HG02840 (cell line): ENCODE results near the gene NTM.
"Not testable (repeated sequence)": the region's sequence is repeated elsewhere in the genome, so short reads cannot be mapped to it uniquely, and the experiment has no call there.

Source experiments
- ATAC-seq: cut with Tn5 transposase; IDR thresholded peaks from one replicate; pipeline ENCODE4 v1.9.1; 2021; ENCODE audit warnings: mild to moderate bottlenecking, moderate library complexity, moderate number of reproducible peaks; ENCODE audit not compliant: unreplicated experiment, low FRiP score

The NTM gene

DNA sequence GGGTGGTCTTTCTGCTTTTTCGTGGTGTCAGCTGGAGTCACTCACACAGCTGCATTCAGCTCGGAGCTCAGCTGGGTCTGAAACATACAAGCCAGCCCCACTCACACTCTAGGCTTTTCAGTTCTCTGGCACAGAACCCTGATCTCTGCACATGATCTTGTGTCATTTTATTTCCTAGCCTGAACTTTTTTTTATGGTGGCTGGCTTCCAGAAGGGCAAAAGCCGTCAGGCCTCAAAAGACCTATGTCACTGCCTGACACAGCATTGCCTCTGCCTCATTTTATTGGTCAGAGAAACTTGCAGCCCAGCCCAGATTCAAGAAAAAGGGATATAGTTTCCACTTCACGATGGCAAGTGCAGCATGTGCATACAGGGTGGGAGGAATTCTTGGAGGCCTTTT lies 117.8 kb downstream of the NTM start:
- no peak for ATAC-seq

- no peak for ATAC-seq
Measured at GRCh38 chr11:131491503-131491902, 121.1 kb downstream of the NTM start.

DNA sequence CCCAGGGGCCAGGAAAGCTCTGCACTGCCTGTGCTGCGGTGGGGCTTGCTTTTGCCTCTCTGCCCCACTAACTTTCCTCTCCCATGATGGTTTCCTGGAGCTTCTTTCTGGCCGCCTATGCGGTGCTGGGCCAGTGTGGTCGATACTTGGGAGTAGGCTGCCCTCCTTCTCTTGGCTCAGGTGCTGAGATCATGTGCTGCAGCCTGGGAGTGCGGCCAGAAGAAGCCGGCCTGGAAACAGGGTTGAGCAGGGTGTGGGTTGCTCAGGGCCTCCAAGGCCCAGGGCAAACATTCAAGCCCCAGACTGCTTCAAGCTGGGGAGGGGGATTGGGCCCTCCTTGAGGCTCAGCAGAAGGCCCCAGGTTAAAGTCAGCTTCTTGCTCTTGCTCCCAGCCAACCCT lies 125.0 kb downstream of the NTM start:
- no peak for ATAC-seq

- ATAC-seq = not testable (repeated sequence)
Measured at GRCh38 chr11:131497686-131498085, 127.3 kb downstream of the NTM start.

DNA sequence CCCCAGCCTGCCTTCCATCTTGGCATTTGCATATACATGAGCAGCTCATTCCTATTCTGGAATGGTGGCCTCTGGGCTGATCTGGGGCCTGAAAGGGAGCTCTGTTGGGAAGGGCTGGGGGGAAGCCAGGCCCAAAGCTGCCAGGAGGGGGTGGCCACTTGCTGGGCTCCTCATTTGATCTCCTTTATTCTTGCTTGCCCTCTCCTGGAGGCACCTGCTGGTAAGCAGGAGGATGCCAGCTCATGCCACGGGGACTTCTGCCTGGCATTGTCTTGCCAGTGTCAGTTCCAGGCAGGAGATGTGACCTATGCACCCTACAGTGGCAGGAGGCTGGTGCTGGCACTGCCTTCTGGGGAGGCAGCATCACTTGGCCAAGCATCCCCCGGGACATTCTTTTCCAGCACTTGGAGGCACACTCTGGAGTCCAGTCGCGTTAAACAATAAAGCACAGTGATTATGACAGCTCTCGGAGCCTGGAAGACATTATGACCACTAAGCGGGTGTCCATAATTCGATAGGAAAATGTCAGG lies 128.3 kb downstream of the NTM start:
- ATAC-seq = no peak

DNA sequence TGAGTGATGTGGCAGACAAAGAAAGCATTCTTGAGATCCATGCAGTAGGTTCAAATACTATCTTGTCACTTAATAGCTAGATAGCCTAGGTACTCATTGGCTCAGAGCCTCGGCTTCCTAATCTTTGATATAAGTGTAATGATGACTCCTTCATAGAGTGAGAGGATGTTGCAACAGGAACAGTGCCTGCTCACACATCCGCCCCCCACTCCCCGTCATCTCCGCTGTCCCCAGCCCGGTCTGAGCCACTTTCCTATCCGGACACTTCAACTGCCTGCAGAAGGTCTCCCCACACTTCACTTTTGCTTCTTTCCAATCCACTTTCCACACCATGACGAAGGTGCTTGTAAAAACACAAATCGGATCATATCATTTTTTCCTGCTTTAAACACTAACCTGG lies 128.8 kb downstream of the NTM start:
- ATAC-seq = no peak

DNA sequence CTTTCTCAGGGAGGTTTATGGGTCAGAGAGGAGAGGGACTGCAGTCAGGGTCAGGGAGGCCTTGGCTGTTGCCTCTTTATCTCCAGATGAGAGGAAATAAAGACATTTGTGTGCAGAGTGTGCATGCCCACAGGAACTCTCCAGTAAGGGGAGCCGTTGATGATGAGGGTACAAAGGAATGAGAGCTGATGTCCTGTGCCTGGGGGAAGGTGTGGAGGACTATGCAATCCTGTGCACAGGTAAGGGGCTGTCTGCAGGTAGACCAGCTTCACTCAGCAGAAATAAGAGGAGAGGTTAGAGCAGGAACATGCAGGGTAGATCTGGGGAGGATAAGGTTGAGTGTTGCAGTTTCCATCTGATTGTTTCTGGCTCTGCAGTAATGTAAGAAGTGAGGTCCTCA lies 132.6 kb downstream of the NTM start:
- ATAC-seq = no peak

GRCh38 chr11:131504199-131504949 lies 134.0 kb downstream of the NTM start:
- no peak for ATAC-seq

- ATAC-seq = no peak
Measured at GRCh38 chr11:131506348-131506747, 135.9 kb downstream of the NTM start.

GRCh38 chr11:131510662-131511061 lies 140.2 kb downstream of the NTM start:
- no peak for ATAC-seq

DNA sequence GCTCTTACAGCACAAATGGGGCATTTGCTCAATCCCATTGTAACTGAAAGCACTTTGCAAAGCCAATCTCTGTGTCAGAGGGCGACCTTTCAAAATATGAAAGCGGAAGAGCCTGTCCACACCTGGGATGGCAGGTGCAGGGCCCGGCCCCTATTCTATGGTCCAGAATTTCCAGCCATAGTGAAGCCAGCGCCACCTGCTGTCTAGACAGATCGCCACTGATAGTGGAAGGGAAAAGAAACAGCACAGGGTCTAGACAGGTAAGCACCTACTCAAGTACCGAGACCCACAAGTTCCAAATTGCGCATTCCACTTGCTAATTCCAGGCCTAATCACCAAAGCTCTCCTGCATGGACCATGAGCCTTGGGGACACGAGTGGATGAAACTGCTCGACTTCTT lies 141.4 kb downstream of the NTM start:
- no peak for ATAC-seq

- ATAC-seq = no peak
Measured at GRCh38 chr11:131512228-131512627, 141.8 kb downstream of the NTM start.

DNA sequence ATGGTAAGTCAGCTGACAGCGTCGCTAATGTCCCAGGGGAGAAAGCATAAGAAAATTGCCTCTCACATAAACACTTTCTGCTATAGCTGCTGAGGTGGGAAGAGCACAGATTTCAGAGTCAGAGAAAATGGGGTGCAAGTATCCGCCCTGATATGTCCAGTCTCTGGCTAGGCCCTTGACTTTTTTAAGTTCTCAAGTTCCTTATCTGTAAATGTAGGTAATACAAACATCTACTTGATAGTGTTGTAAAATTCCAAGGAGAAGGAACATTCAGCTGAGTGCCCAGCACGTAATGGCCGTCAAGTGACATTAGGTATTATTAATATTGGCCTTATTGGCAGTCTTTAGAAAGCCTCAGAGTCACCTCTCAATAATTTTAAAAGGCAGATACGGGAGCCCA lies 143.6 kb downstream of the NTM start:
- ATAC-seq = no peak

- no peak for ATAC-seq
Measured at GRCh38 chr11:131518305-131518838, 148.0 kb downstream of the NTM start.

GRCh38 chr11:131522851-131523250 lies 152.4 kb downstream of the NTM start:
- ATAC-seq = no peak

GRCh38 chr11:131530407-131530806 lies 160.0 kb downstream of the NTM start:
- ATAC-seq = no peak

GRCh38 chr11:131533149-131533548 lies 162.7 kb downstream of the NTM start:
- ATAC-seq = no peak

DNA sequence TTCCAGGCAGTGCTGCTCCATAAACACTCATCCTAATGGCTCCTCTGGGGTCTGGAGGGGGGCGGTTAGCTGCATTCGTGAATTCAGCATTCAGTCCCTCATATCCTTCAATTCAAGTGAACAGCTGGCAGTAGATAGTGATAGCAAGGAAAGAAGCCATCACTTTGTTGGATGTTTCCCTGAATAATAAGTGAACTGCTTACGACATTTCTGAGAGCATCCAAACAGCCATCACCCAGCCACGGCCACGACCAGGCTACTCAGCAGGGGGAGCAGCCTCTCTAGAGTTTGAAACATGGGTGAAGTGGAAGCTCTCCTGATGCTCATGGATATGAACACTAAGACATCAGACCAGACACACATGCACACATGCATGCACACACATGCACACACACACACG lies 163.6 kb downstream of the NTM start:
- ATAC-seq = no peak

GRCh38 chr11:131534611-131535010 lies 164.2 kb downstream of the NTM start:
- ATAC-seq = no peak

- no peak for ATAC-seq
Measured at GRCh38 chr11:131536159-131536558, 165.7 kb downstream of the NTM start.

DNA sequence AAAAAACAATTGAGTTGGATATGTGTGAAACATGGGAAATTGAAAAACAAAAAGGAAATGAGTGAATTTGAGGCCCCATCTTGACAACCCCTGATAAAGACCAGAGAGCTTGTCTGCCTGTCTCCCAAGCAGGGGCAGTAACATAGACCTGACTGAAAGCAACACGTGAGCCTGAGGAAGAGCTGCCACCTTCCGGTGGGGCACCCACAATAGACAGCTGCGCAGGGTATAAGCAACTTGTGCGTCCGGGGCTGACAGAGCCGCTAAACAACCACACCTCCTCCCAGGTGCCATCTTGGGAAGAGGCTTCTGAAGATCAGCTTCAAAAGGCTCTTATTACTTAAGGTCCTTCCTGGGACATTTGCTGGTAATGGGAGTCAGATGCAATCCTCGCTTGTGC lies 166.8 kb downstream of the NTM start:
- no peak for ATAC-seq

GRCh38 chr11:131537748-131538147 lies 167.3 kb downstream of the NTM start:
- ATAC-seq = no peak
